ENCODE measurements around the gene MIS18A. TPM values are rescaled to one million over a fixed set of nuclear protein-coding genes. Genes with fewer than 3 reads are reported as not detected.

The MIS18A gene
- 24.8 TPM for polyA plus RNA-seq (2012; ENCODE audit: insufficient read depth, insufficient read length, low read depth)

- H3K4me1 ChIP-seq: no peaks in the 10 kb centered on the region; the same call in 1 of the 2 replicates
- TF ChIP-seq, protein P1, sequence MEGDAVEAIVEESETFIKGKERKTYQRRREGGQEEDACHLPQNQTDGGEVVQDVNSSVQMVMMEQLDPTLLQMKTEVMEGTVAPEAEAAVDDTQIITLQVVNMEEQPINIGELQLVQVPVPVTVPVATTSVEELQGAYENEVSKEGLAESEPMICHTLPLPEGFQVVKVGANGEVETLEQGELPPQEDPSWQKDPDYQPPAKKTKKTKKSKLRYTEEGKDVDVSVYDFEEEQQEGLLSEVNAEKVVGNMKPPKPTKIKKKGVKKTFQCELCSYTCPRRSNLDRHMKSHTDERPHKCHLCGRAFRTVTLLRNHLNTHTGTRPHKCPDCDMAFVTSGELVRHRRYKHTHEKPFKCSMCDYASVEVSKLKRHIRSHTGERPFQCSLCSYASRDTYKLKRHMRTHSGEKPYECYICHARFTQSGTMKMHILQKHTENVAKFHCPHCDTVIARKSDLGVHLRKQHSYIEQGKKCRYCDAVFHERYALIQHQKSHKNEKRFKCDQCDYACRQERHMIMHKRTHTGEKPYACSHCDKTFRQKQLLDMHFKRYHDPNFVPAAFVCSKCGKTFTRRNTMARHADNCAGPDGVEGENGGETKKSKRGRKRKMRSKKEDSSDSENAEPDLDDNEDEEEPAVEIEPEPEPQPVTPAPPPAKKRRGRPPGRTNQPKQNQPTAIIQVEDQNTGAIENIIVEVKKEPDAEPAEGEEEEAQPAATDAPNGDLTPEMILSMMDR (IDR thresholded peaks at IDR 0.05; ENCODE audit: low read depth, low read length): no peak
- H3K9me3 ChIP-seq: no peaks in the 10 kb centered on the region
- H3K4me3 ChIP-seq (ENCODE audit: low read depth, low read length): peak within 1 kb of the TSS; percentile 91
- peak; percentile 97 for DNase-seq
- H3K36me3 ChIP-seq: peaks cover under 1% of the 10 kb centered on the region; the same call in 1 of the 2 replicates
- H3K27me3 ChIP-seq: no peaks in the 10 kb centered on the region
These were observed at the start of gene MIS18A for GRCh38 chr21:32278518-32279376. Gene MIS18A, minus strand, starts transcription at chr21:32279049. Its CDS starts 35 bp downstream, at chr21:32279014.

- Histone ChIP-seq H3K36me3 (peaks cover 78% of the 10 kb centered on the region), H3K4me1 (no peaks in the 10 kb centered on the region), H3K27me3 (no peaks in the 10 kb centered on the region), H3K9me3 (no peaks in the 10 kb centered on the region), H3K4me3 (ENCODE audit: low read depth, low read length) (no peak overlapping the region)
- TF ChIP-seq, protein P1 (IDR thresholded peaks at IDR 0.05; ENCODE audit: low read depth, low read length): no peak
- no peak for DNase-seq
These were observed 49.7 kb upstream of the MIS18A start for GRCh38 chr21:32328595-32328994.

DNA sequence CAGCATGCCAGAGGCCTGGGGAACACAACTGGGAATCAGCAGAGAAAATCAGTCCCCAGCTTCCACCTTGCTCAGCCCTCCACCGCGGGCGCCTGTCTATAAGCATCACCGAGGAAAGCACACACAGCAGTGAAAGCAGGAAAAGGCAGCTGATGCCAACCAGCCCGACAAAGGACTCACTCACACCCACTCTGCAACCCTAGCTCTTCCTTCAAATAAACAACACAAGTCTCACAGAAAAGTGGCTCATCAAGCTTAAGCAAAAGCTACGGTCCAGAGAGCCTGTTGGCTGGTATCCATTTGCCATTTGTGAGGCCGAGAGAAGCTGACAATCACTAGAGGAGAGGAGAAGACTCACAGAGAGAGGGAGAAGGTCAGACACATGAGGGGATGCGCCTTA lies 46.9 kb upstream of the MIS18A start:
- Histone ChIP-seq H3K36me3 (peaks cover 81% of the 10 kb centered on the region), H3K4me3 (ENCODE audit: low read depth, low read length) (no peak overlapping the region), H3K9me3 (no peaks in the 10 kb centered on the region), H3K4me1 (no peaks in the 10 kb centered on the region), H3K27me3 (no peaks in the 10 kb centered on the region)
- DNase-seq: no peak
- TF ChIP-seq, protein P1 (IDR thresholded peaks at IDR 0.05; ENCODE audit: low read depth, low read length): no peak

DNA sequence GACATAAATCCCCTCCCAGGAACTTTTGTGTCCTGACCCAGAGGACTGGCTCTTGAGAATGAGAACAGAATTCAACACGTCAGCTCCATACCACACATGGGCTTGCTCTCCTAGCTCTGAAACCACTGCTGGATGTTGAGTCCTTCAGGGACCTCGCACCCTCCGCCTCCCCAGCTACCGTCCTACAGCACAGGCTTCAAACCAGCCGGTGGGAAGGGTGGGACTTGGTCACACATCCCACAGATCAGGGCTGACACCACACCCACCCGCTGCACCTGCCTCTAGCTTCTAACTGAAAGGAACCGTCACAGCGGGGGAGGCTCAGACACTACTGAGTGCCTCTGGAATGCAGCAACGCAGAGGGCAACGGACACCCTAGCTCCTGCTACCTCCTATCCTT lies 43.8 kb upstream of the MIS18A start:
- TF ChIP-seq, protein P1 (IDR thresholded peaks at IDR 0.05; ENCODE audit: low read depth, low read length): no peak
- Histone ChIP-seq H3K36me3 (peaks cover 93% of the 10 kb centered on the region), H3K4me1 (no peaks in the 10 kb centered on the region), H3K9me3 (no peaks in the 10 kb centered on the region), H3K4me3 (ENCODE audit: low read depth, low read length) (no peak overlapping the region), H3K27me3 (no peaks in the 10 kb centered on the region)
- DNase-seq: no peak

DNA sequence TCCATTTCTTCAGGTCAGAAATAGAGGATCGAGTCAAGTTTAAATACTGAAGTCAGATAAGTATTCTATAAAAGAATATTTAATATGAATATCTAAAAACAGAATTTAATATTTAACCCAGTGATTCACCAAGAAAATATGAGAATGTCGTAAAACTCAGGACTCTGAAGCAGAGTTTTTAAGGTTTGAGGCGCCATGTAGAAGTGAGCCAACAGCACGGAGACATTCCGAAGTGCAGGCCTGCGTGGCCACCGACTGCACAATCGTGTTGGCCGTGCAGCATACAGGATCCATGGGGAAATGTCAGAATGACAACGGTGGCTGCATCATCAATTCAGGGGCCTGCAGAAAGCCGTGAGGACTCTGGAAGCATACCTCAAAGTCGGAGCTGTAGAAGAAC lies 43.3 kb upstream of the MIS18A start:
- no peaks in the 10 kb centered on the region for H3K9me3 ChIP-seq
- H3K27me3 ChIP-seq: no peaks in the 10 kb centered on the region
- H3K4me1 ChIP-seq: no peaks in the 10 kb centered on the region
- H3K4me3 ChIP-seq (ENCODE audit: low read depth, low read length): no peak overlapping the region
- peaks cover 96% of the 10 kb centered on the region for H3K36me3 ChIP-seq
- DNase-seq: no peak
- TF ChIP-seq, protein P1 (IDR thresholded peaks at IDR 0.05; ENCODE audit: low read depth, low read length): no peak

DNA sequence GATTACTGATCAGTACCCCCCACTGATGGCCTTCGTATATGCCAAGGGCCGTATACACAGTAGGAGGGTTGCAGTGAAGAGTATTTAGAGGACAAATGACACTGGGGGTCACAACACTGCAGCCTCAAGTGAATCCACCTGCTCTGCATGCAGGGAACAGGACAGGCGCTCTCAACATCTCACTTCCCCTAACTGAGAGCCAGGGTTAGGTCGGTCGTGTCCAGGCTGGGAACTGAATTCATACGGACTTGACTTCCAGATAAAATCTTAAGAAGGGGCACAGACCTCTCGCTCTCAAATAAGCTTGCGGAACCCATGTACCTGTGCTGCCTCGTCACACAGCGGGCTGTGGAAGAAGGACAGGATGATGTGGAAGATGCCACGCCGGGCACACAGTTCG lies 42.6 kb upstream of the MIS18A start:
- peaks cover 98% of the 10 kb centered on the region for H3K36me3 ChIP-seq
- DNase-seq: no peak
- TF ChIP-seq, protein P1 (IDR thresholded peaks at IDR 0.05; ENCODE audit: low read depth, low read length): no peak
- no peak overlapping the region for H3K4me3 ChIP-seq (ENCODE audit: low read depth, low read length)
- no peaks in the 10 kb centered on the region for H3K27me3 ChIP-seq
- no peaks in the 10 kb centered on the region for H3K9me3 ChIP-seq
- H3K4me1 ChIP-seq: no peaks in the 10 kb centered on the region

Data from BE2C (cell line).